ENCODE data around the gene ACKR1.

ACKR1 gene

DNA sequence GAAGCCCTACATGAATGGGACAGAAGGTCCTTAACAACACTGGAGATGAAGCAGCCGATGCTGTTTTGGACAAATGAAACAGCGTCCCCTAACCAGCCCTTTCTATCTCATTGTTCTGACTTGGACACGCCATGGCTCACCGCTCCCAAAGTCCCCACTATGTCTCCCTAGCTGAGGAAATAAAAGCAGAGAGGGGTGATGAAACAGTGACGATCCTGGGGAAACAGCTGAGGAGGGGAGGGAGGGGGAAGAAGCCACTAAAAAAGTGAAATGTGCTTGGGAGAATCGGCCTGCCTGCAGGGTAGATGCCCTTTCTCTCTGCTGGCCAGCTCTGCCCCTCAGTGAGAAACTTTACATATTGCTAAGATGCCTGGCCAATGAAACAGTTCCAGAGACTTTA lies 1.1 kb upstream of the ACKR1 start:
- H3K9me3 ChIP-seq (ENCODE audit: control insufficient read depth, insufficient read depth, low read length), result no peaks in the 10 kb centered on the region
- H3K4me3 ChIP-seq (ENCODE audit: low read length), result no peak overlapping the region
- TF ChIP-seq EZH2phosphoT487 (IDR thresholded peaks at IDR 0.05; ENCODE audit: borderline replicate concordance, low read length) (no peak), CTCF (IDR thresholded peaks at IDR 0.05; ENCODE audit: low read depth, low read length, poor library complexity, severe bottlenecking) (no peak)
- no peaks in the 10 kb centered on the region for H3K36me3 ChIP-seq (ENCODE audit: control insufficient read depth, low read length)
- no peaks in the 10 kb centered on the region for H3K79me2 ChIP-seq (ENCODE audit: control insufficient read depth, low read length)
- no peaks in the 10 kb centered on the region for H3K9me2 ChIP-seq (replicated peaks; ENCODE audit: control insufficient read depth, low read length)
- H3K4me1 ChIP-seq (ENCODE audit: control insufficient read depth, low read length), result no peaks in the 10 kb centered on the region
- peaks cover 7% of the 10 kb centered on the region; the same call in 1 of the 2 replicates for H3K27me3 ChIP-seq (ENCODE audit: control insufficient read depth, low read length)
- H3K4me2 ChIP-seq (ENCODE audit: low read length), result no peak overlapping the region
- H4K20me1 ChIP-seq (ENCODE audit: control insufficient read depth, insufficient read depth, low read depth, low read length), result no peaks in the 10 kb centered on the region
- H3F3A ChIP-seq (ENCODE audit: control insufficient read depth, insufficient read depth), result no peaks in the 10 kb centered on the region
- H3K27ac ChIP-seq (ENCODE audit: low read depth, low read length), result no peak overlapping the region

GRCh38 chr1:159205225-159205624 lies 550 bp downstream of the ACKR1 start:
- Histone ChIP-seq H3K9me2 (replicated peaks; ENCODE audit: control insufficient read depth, low read length) (no peaks in the 10 kb centered on the region), H4K20me1 (ENCODE audit: control insufficient read depth, insufficient read depth, low read depth, low read length) (no peaks in the 10 kb centered on the region), H3K9me3 (ENCODE audit: control insufficient read depth, insufficient read depth, low read length) (no peaks in the 10 kb centered on the region), H3K27me3 (ENCODE audit: control insufficient read depth, low read length) (peaks cover 7% of the 10 kb centered on the region; the same call in 1 of the 2 replicates), H3K79me2 (ENCODE audit: control insufficient read depth, low read length) (no peaks in the 10 kb centered on the region), H3K4me1 (ENCODE audit: control insufficient read depth, low read length) (no peaks in the 10 kb centered on the region), H3K4me2 (ENCODE audit: low read length) (no peak overlapping the region), H3K27ac (ENCODE audit: low read depth, low read length) (no peak overlapping the region), H3F3A (ENCODE audit: control insufficient read depth, insufficient read depth) (no peaks in the 10 kb centered on the region), H3K36me3 (ENCODE audit: control insufficient read depth, low read length) (no peaks in the 10 kb centered on the region), H3K4me3 (ENCODE audit: low read length) (no peak overlapping the region)
- no peak for TF ChIP-seq CTCF (IDR thresholded peaks at IDR 0.05; ENCODE audit: low read depth, low read length, poor library complexity, severe bottlenecking)

- no peaks in the 10 kb centered on the region for H3K4me1 ChIP-seq (ENCODE audit: control insufficient read depth, low read length)
- no peaks in the 10 kb centered on the region for H3K79me2 ChIP-seq (ENCODE audit: control insufficient read depth, low read length)
- TF ChIP-seq EZH2phosphoT487 (IDR thresholded peaks at IDR 0.05; ENCODE audit: borderline replicate concordance, low read length), result no peak
- TF ChIP-seq CTCF (IDR thresholded peaks at IDR 0.05; ENCODE audit: low read depth, low read length, poor library complexity, severe bottlenecking), result no peak
- H3K27me3 ChIP-seq (ENCODE audit: control insufficient read depth, low read length), result peaks cover 7% of the 10 kb centered on the region; the same call in 1 of the 2 replicates
- H4K20me1 ChIP-seq (ENCODE audit: control insufficient read depth, insufficient read depth, low read depth, low read length), result no peaks in the 10 kb centered on the region
- no peak overlapping the region for H3K27ac ChIP-seq (ENCODE audit: low read depth, low read length)
- no peaks in the 10 kb centered on the region for H3K9me2 ChIP-seq (replicated peaks; ENCODE audit: control insufficient read depth, low read length)
- H3K9me3 ChIP-seq (ENCODE audit: control insufficient read depth, insufficient read depth, low read length), result no peaks in the 10 kb centered on the region
- H3F3A ChIP-seq (ENCODE audit: control insufficient read depth, insufficient read depth), result no peaks in the 10 kb centered on the region
- H3K4me3 ChIP-seq (ENCODE audit: low read length), result no peak overlapping the region
- no peaks in the 10 kb centered on the region for H3K36me3 ChIP-seq (ENCODE audit: control insufficient read depth, low read length)
- no peak overlapping the region for H3K4me2 ChIP-seq (ENCODE audit: low read length)
Observed at GRCh38 chr1:159206110-159206509, 1.4 kb downstream of the ACKR1 start.

- Histone ChIP-seq H3K9me2 (replicated peaks; ENCODE audit: control insufficient read depth, low read length) (no peaks in the 10 kb centered on the region), H3K4me1 (ENCODE audit: control insufficient read depth, low read length) (no peaks in the 10 kb centered on the region), H3K9me3 (ENCODE audit: control insufficient read depth, insufficient read depth, low read length) (no peaks in the 10 kb centered on the region), H3K27ac (ENCODE audit: low read depth, low read length) (no peak overlapping the region), H3K4me2 (ENCODE audit: low read length) (no peak overlapping the region), H3K4me3 (ENCODE audit: low read length) (no peak overlapping the region), H3K27me3 (ENCODE audit: control insufficient read depth, low read length) (peaks cover 7% of the 10 kb centered on the region; the same call in 1 of the 2 replicates), H3K79me2 (ENCODE audit: control insufficient read depth, low read length) (no peaks in the 10 kb centered on the region), H3F3A (ENCODE audit: control insufficient read depth, insufficient read depth) (no peaks in the 10 kb centered on the region), H3K36me3 (ENCODE audit: control insufficient read depth, low read length) (no peaks in the 10 kb centered on the region), H4K20me1 (ENCODE audit: control insufficient read depth, insufficient read depth, low read depth, low read length) (no peaks in the 10 kb centered on the region)
- TF ChIP-seq CTCF (IDR thresholded peaks at IDR 0.05; ENCODE audit: low read depth, low read length, poor library complexity, severe bottlenecking) (no peak), EZH2phosphoT487 (IDR thresholded peaks at IDR 0.05; ENCODE audit: borderline replicate concordance, low read length) (no peak)
Observed at GRCh38 chr1:159207080-159207479, 2.4 kb downstream of the ACKR1 start.
